Parathyroid adenoma (tissue), 2 donors: Measurements from ENCODE around the gene CCR5.
"Not testable (repeated sequence)": the region's sequence is repeated elsewhere in the genome, so short reads cannot be mapped to it uniquely, and the experiment has no call there.

Source experiments
- H2AFZ ChIP-seq: fragments of 300-600 bp; sonication (generic); one replicate; pipeline ENCODE4 v1.7.0; 2017; ENCODE audit warnings: antibody characterized with exemption, mild to moderate bottlenecking
- H3K27ac ChIP-seq: fragments of 300-600 bp; sonication (generic); one replicate; pipeline ENCODE4 v1.7.0; 2017
- H3K27me3 ChIP-seq: fragments of 300-600 bp; sonication (generic); one replicate; pipeline ENCODE4 v1.7.0; 2017; ENCODE audit warnings: low read length; ENCODE audit not compliant: control insufficient read depth, insufficient read depth
- H3K36me3 ChIP-seq: fragments of 300-600 bp; sonication (generic); one replicate; pipeline ENCODE4 v1.7.0; 2017; ENCODE audit warnings: low read length; ENCODE audit not compliant: control insufficient read depth, insufficient read depth
- H3K4me1 ChIP-seq: fragments of 300-600 bp; sonication (generic); one replicate; pipeline ENCODE4 v1.7.0; 2017; ENCODE audit warnings: control low read depth
- H3K4me2 ChIP-seq: fragments of 300-600 bp; sonication (generic); one replicate; pipeline ENCODE4 v1.7.0; 2017; ENCODE audit warnings: low read length
- H3K4me3 ChIP-seq: fragments of 300-600 bp; sonication (generic); one replicate; pipeline ENCODE4 v1.7.0; 2017; ENCODE audit warnings: low read depth, low read length
- H3K79me2 ChIP-seq: fragments of 300-600 bp; sonication (generic); one replicate; pipeline ENCODE4 v1.7.0; 2017; ENCODE audit warnings: control low read depth
- H3K9ac ChIP-seq: fragments of 300-600 bp; sonication (generic); one replicate; pipeline ENCODE4 v1.7.0; 2017; ENCODE audit warnings: mild to moderate bottlenecking
- H3K9me3 ChIP-seq: fragments of 300-600 bp; sonication (generic); one replicate; pipeline ENCODE4 v1.7.0; 2017; ENCODE audit warnings: low read length; ENCODE audit not compliant: control insufficient read depth
- CTCF ChIP-seq: fragments of 300-600 bp; sonication (generic); IDR thresholded peaks from one replicate; pipeline ENCODE4 v1.7.0; 2017; ENCODE audit warnings: antibody characterized with exemption, mild to moderate bottlenecking
- donor health status: primary hyperparathyroidism.

CCR5 gene

GRCh38 chr3:46383211-46383950, 12.6 kb downstream of the CCR5 start:
- no peaks in the 10 kb centered on the region for H3K27me3 ChIP-seq
- no peak for TF ChIP-seq CTCF
- no peaks in the 10 kb centered on the region for H3K36me3 ChIP-seq
- H3K4me2 ChIP-seq, result no peak overlapping the region
- no peak overlapping the region for H3K4me3 ChIP-seq
- H3K9ac ChIP-seq, result no peak overlapping the region
- no peak overlapping the region for H2AFZ ChIP-seq
- no peak overlapping the region for H3K27ac ChIP-seq
- H3K9me3 ChIP-seq, result no peaks in the 10 kb centered on the region
- no peaks in the 10 kb centered on the region for H3K4me1 ChIP-seq
- H3K79me2 ChIP-seq, result no peaks in the 10 kb centered on the region

- Histone ChIP-seq H3K4me1 (no peaks in the 10 kb centered on the region), H3K36me3 (no peaks in the 10 kb centered on the region), H3K4me3 (no peak overlapping the region), H3K9me3 (no peaks in the 10 kb centered on the region), H3K9ac (no peak overlapping the region), H3K4me2 (no peak overlapping the region), H3K79me2 (no peaks in the 10 kb centered on the region), H2AFZ (no peak overlapping the region), H3K27me3 (no peaks in the 10 kb centered on the region), H3K27ac (no peak overlapping the region)
- TF ChIP-seq CTCF, result no peak
Observed at GRCh38 chr3:46383951-46384330, 13.2 kb downstream of the CCR5 start.

DNA sequence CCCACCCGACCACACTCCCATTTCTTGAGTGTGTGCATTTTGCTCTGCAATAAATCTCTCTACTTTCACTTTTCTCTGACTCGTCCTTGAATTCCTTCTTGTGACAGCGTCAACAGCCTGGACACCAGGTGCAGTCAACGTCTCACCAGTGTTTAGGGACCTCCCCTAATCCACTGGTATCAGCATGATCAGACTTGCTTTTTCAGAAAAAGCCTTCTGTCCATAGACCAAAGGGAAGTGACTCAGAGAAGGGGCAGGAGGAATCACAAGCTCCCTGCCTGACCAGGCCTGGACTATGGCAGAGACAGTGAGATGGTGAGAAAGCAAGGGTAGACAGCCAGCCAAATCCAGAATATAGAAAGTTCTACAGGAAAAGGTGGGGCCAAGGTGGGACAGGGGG, 15.5 kb downstream of the CCR5 start:
- no peaks in the 10 kb centered on the region for H3K27me3 ChIP-seq
- H3K27ac ChIP-seq, result no peak overlapping the region
- H3K36me3 ChIP-seq, result no peaks in the 10 kb centered on the region
- H3K9ac ChIP-seq, result no peak overlapping the region
- H3K9me3 ChIP-seq, result no peaks in the 10 kb centered on the region
- TF ChIP-seq CTCF, result no peak
- H3K79me2 ChIP-seq, result no peaks in the 10 kb centered on the region
- no peaks in the 10 kb centered on the region for H3K4me1 ChIP-seq
- no peak overlapping the region for H3K4me3 ChIP-seq
- H2AFZ ChIP-seq, result no peak overlapping the region
- H3K4me2 ChIP-seq, result no peak overlapping the region

DNA sequence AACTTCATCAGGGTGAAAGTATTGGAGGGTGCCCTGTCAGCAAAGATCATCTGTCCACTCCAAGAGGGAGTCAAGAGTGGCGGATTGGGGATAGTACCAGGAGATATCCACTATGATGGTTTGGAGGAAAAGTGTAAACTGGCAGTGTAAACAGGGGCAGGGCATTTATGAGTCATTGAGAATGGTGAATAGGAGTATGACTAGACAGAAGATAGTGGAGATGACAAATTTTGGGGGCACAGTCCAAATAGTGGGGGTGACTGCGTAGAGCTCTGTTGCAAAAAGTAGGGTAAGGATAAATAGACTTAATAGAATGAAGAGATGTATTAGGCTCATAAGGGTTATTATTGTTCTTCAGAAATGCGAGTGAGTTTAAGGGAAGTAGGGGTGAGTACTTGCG, 18.1 kb downstream of the CCR5 start:
- H3K4me1 ChIP-seq, H3K9me3 ChIP-seq, H2AFZ ChIP-seq, H3K4me3 ChIP-seq, H3K79me2 ChIP-seq, H3K27me3 ChIP-seq, H3K36me3 ChIP-seq, H3K27ac ChIP-seq, H3K9ac ChIP-seq, H3K4me2 ChIP-seq: not testable (repeated sequence)

- TF ChIP-seq CTCF, result no peak
- Histone ChIP-seq H3K4me2 (no peak overlapping the region), H3K9me3 (no peaks in the 10 kb centered on the region), H3K4me3 (no peak overlapping the region), H3K36me3 (no peaks in the 10 kb centered on the region), H3K4me1 (no peaks in the 10 kb centered on the region), H2AFZ (no peak overlapping the region), H3K9ac (no peak overlapping the region), H3K27me3 (no peaks in the 10 kb centered on the region), H3K27ac (no peak overlapping the region), H3K79me2 (no peaks in the 10 kb centered on the region)
Observed at GRCh38 chr3:46389306-46389705, 18.6 kb downstream of the CCR5 start.

DNA sequence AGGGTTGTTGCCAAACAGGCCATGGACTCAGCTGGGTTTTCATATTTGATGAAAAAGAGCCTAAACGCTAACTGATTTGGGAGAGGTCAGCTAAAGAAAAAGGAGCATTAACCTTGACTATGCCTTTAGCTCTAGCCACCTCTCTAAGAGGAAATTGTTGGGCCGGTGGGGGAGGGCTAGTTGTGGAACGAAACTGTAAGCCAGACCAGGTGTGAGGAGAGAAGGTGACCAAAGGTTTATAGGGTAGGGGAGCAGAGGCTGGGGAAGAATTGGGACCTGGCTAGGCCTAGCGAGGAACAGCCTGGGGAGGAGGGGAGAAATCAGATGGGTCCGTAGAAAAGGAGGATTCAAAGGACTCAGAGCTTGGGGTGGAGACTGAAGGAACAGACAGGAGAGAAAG, 20.8 kb downstream of the CCR5 start:
- not testable (repeated sequence) for H3K27me3 ChIP-seq, H3K4me2 ChIP-seq, H3K4me3 ChIP-seq, H3K9ac ChIP-seq, H3K36me3 ChIP-seq, H3K4me1 ChIP-seq, H3K9me3 ChIP-seq, H2AFZ ChIP-seq, H3K79me2 ChIP-seq, H3K27ac ChIP-seq
